K562 (cell line): Measurements from ENCODE around the gene BNIPL. TPM values are rescaled to one million over a fixed set of nuclear protein-coding genes. Genes with fewer than 3 reads are reported as not detected.

Source experiments
- HMG20B ChIP-seq: fragments of 250-450 bp; sonication (Bioruptor Pico); IDR thresholded peaks from 2 replicates; pipeline ENCODE4 v1.5.0; 2021; ENCODE audit warnings: mild to moderate bottlenecking
- YY1 ChIP-seq, 3 experiments: IDR thresholded peaks; 2 replicates each; pipeline ENCODE4 v1.6.1; 2011; ENCODE audit warnings: low read length in 2 of 3, mild to moderate bottlenecking in 2 of 3, moderate library complexity in 2 of 3, borderline replicate concordance in 1 of 3, control low read depth in 1 of 3, low read depth in 1 of 3; ENCODE audit not compliant: insufficient read depth in 3 of 3, insufficient replicate concordance in 2 of 3, control insufficient read depth in 1 of 3, insufficient read length in 1 of 3; ENCODE audit errors: extremely low read depth in 1 of 3
- polyA plus RNA-seq, 8 experiments: library from polyadenylated mRNA; depleted of rRNA in 4 of 8; stranded (reverse) in 5 of 8; unstranded in 3 of 8; fragments of >200 nt; fragmentation: Nextera tagmentation in 2 of 8; fragmentation: Illumina TruSeq in 1 of 8; extraction: Ambion mirVana in 2 of 8; extraction: Trizol in 1 of 8; gene quantifications; 2 replicates each; pipeline versions ENCODE4 v1.2.1 to v1.2.3, GENCODE V29; 2011 to 2014; ENCODE audit warnings: inconsistent platforms in 1 of 8, missing spikeins in 1 of 8
- total RNA-seq, 7 experiments: library from RNA; depleted of rRNA in 6 of 7; stranded (reverse); fragments of >200 nt in 6 of 7; fragmentation: Illumina TruSeq in 2 of 7; extraction: Trizol in 2 of 7; gene quantifications; 2 replicates each; pipeline versions ENCODE4 v1.2.1 to v1.2.3, GENCODE V29; 2011 to 2021; ENCODE audit warnings: low replicate concordance in 1 of 7
- TF ChIP-seq, protein P1 (sequence below): sonication (generic); formaldehyde crosslinking; IDR thresholded peaks from 2 replicates; pipeline ENCODE4 v1.8.1; 2023; ENCODE audit warnings: missing genetic modification reagents, mild to moderate bottlenecking, borderline replicate concordance
- TF ChIP-seq, protein P2 (sequence below): fragments of 250-450 bp; sonication (Bioruptor Pico); IDR thresholded peaks from 2 replicates; pipeline ENCODE4 v1.5.0; 2021; ENCODE audit warnings: mild to moderate bottlenecking, borderline replicate concordance

Gene BNIPL
- total and polyA plus RNA-seq, 9 of the 15 experiments (the other 6 are each of a cell fraction or from before 2014, with no cell fraction given), result 0.08 to 1.4 (median 0.68) TPM

DNA sequence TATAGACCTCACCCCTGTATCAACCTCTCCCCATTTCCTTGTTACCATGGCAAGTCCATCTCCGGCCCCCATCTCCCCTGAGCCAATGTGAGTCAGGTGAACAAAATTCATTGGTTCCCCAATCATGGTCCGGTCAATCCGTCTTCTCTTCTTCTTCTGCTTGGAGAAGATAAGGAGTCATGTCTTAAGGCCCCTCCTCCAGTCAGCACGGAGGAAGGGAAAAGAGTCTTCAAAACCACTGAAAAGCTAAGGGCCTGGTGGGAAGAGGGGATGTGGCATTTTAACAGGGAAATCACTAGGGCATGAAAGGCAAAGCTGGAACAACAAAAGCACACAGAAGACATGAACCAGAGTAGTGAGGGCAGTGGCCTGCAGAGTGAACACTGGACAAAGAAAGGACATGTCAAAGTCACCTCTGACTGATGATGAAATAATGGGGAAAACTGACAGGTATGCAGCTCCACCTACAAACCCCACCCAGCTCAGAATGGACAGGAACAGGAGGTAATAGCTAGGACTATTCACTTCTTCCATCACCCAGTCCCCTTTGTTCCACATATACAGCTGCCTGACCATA, 18.7 kb downstream of the BNIPL start (continued):
- TF ChIP-seq HMG20B (CRISPR knock-in tag) (no peak), YY1 (IDR thresholded peaks at IDR 0.05; ENCODE audit: borderline replicate concordance in 1 of 3, control insufficient read depth in 1 of 3, extremely low read depth in 1 of 3, insufficient read depth in 3 of 3, insufficient read length in 1 of 3, insufficient replicate concordance in 2 of 3, low read depth in 1 of 3, low read length in 2 of 3) (no peak)
- TF ChIP-seq, protein P1, sequence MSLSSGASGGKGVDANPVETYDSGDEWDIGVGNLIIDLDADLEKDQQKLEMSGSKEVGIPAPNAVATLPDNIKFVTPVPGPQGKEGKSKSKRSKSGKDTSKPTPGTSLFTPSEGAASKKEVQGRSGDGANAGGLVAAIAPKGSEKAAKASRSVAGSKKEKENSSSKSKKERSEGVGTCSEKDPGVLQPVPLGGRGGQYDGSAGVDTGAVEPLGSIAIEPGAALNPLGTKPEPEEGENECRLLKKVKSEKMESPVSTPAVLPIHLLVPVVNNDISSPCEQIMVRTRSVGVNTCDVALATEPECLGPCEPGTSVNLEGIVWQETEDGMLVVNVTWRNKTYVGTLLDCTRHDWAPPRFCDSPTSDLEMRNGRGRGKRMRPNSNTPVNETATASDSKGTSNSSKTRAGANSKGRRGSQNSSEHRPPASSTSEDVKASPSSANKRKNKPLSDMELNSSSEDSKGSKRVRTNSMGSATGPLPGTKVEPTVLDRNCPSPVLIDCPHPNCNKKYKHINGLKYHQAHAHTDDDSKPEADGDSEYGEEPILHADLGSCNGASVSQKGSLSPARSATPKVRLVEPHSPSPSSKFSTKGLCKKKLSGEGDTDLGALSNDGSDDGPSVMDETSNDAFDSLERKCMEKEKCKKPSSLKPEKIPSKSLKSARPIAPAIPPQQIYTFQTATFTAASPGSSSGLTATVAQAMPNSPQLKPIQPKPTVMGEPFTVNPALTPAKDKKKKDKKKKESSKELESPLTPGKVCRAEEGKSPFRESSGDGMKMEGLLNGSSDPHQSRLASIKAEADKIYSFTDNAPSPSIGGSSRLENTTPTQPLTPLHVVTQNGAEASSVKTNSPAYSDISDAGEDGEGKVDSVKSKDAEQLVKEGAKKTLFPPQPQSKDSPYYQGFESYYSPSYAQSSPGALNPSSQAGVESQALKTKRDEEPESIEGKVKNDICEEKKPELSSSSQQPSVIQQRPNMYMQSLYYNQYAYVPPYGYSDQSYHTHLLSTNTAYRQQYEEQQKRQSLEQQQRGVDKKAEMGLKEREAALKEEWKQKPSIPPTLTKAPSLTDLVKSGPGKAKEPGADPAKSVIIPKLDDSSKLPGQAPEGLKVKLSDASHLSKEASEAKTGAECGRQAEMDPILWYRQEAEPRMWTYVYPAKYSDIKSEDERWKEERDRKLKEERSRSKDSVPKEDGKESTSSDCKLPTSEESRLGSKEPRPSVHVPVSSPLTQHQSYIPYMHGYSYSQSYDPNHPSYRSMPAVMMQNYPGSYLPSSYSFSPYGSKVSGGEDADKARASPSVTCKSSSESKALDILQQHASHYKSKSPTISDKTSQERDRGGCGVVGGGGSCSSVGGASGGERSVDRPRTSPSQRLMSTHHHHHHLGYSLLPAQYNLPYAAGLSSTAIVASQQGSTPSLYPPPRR (CRISPR knock-in tag), result no peak
- TF ChIP-seq, protein P2, sequence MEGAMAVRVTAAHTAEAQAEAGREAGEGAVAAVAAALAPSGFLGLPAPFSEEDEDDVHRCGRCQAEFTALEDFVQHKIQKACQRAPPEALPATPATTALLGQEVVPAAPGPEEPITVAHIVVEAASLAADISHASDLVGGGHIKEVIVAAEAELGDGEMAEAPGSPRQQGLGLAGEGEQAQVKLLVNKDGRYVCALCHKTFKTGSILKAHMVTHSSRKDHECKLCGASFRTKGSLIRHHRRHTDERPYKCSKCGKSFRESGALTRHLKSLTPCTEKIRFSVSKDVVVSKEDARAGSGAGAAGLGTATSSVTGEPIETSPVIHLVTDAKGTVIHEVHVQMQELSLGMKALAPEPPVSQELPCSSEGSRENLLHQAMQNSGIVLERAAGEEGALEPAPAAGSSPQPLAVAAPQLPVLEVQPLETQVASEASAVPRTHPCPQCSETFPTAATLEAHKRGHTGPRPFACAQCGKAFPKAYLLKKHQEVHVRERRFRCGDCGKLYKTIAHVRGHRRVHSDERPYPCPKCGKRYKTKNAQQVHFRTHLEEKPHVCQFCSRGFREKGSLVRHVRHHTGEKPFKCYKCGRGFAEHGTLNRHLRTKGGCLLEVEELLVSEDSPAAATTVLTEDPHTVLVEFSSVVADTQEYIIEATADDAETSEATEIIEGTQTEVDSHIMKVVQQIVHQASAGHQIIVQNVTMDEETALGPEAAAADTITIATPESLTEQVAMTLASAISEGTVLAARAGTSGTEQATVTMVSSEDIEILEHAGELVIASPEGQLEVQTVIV (CRISPR knock-in tag), result no peak
- TF ChIP-seq, all 486 proteins: peak for 113
